NCI-H2227 (cell line): ENCODE data around the gene HOXB7.

Source experiments
- DNase-seq: peaks from one replicate; lab custom pipeline; 2025; ENCODE audit not compliant: unreplicated experiment; lab: John Stamatoyannopoulos, UW

The HOXB7 gene

GRCh38 chr17:48568499-48569239 is 42.1 kb downstream of the HOXB7 start:
- peak; percentile 54 for DNase-seq

GRCh38 chr17:48567646-48568354 is 43.0 kb downstream of the HOXB7 start:
- no peak for DNase-seq

DNA sequence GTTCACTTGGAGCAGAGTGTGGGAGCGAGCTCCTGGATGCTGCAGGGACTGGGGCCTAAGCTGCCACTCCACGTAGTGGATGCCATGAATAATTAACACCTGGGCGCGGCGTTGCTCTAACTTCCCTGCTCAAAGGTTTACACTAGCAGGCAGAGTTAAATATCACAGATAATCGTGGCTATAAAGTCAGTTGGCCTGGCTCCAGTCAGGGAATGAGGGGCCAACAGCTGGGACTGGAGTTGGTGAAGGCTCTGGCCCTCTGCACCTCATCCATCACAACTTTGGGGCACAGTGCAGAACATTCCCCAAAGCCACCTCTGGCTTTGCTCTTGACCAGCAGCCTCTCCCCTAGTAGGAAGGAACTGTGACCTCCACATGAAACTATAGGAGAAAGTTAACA is 43.6 kb downstream of the HOXB7 start:
- DNase-seq: no peak

DNA sequence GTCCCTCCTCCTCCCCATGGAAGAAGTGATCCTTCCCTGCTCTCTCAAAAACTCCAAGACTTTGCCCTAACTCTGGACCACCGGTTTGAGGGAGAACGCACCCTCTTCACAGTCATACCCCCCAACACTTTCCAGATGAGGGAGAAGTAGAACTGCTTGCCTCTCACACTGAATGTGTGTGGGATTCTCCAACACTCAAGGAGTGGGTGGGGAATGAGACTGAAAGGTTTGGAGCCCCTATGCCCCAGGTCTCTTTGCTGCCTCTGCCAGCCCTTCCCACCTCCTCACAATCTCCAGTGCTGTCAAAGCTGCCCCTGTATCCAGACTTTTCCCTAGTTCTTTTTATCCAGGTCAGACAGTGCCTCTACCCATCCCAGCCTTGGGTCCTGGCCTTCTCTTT is 44.1 kb downstream of the HOXB7 start:
- DNase-seq: no peak

DNA sequence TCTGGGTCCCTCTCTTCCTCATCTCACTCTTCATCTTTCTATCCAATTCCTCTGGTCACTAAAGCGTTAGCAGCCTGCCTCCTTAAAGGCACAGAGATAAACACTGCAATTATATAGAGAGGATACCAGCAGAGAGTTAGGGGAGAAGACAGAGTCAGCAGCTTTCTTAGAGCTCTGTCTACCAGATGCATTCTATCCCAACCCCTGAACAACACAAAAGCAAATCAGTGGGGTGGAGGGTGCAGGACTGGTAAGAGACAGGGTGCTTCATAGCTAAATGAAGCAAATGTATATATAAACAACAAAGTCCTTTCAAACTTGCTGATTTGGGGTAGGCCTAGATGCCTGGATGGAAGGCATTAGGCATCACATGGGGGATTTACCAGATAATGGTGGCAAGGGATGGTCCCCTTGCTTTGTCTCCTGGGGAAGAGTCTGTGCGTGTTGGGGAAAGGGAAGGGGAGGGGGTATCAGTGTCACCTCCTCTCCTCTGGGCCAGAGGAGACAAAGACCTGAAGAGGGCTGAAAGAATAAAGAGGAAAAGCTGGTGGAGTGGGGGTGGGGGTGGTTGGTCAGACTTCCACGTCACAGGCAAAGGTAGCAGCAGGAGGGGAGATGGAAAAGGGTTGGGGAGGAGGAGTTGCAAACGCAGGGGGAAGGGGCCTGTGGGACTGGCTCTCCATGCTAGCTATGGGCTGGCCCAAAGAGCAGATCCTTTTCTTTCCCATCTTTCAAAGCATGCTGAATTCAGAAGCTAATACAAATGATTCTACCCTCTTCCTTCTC is 44.7 kb downstream of the HOXB7 start:
- peak; percentile 26 for DNase-seq

- DNase-seq: no peak
Measured at GRCh38 chr17:48565022-48565554, 45.7 kb downstream of the HOXB7 start.

DNA sequence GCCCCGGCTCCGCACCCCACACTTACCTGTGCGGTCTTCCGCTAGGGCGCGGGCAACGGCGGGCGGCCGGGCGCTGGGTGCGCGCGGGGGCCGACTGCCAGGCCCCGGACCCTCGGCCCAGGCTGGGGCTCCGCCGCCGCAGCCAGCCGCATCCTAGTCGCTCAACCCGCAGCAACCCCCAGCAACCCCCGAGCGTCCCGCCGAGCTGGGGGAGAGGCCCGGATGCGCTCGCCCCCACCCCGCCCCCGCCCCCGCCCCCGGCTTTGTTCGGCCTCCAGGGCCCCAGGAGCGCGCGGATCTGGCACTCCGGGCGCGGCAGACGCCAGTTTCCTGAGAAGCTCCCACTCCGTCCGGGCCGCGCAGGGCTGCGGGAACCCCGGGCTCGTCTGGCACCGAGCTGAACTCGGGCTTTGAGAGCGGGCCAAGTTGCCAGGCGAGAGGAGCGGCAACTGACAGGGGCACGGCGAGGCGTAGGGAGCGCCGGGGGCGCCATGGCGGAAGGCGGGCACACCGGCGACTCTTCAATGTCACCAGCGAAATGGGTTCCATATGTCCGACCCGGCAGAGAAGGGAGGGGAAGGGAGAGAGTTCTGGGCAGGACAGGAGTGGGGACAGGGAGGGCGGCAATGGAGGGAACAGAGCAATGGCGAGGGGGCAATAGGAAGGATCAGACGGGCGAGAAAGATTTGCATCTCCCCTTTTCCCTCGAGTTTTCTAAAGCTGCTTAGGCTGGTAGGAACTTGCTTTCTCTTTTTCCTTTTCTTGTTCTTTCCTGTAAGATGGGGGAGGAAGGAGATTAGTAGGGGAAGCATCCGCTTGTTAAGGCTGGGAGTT is 46.4 kb downstream of the HOXB7 start:
- peak; percentile 53 for DNase-seq

DNA sequence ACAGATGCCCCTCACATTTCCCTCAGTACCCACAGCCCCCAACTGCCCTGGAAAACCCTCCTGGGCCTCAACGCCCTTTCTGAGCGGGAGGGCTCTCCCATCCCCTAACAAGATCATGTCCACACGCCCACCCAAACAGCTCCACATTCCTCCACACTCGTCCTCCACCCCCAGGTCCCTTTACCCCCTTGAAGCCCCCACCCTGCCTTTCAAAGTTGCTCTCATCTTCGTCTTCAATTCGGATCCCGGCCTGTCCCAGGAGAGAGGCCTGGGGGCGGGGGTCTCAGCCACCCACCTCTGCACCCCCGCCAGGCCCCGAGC is 47.0 kb downstream of the HOXB7 start:
- no peak for DNase-seq

- no peak for DNase-seq
Measured at GRCh38 chr17:48563385-48563838, 47.4 kb downstream of the HOXB7 start.

- no peak for DNase-seq
Measured at GRCh38 chr17:48562934-48563333, 47.9 kb downstream of the HOXB7 start.

GRCh38 chr17:48561884-48562810 is 48.7 kb downstream of the HOXB7 start:
- peak; percentile 25 for DNase-seq

DNA sequence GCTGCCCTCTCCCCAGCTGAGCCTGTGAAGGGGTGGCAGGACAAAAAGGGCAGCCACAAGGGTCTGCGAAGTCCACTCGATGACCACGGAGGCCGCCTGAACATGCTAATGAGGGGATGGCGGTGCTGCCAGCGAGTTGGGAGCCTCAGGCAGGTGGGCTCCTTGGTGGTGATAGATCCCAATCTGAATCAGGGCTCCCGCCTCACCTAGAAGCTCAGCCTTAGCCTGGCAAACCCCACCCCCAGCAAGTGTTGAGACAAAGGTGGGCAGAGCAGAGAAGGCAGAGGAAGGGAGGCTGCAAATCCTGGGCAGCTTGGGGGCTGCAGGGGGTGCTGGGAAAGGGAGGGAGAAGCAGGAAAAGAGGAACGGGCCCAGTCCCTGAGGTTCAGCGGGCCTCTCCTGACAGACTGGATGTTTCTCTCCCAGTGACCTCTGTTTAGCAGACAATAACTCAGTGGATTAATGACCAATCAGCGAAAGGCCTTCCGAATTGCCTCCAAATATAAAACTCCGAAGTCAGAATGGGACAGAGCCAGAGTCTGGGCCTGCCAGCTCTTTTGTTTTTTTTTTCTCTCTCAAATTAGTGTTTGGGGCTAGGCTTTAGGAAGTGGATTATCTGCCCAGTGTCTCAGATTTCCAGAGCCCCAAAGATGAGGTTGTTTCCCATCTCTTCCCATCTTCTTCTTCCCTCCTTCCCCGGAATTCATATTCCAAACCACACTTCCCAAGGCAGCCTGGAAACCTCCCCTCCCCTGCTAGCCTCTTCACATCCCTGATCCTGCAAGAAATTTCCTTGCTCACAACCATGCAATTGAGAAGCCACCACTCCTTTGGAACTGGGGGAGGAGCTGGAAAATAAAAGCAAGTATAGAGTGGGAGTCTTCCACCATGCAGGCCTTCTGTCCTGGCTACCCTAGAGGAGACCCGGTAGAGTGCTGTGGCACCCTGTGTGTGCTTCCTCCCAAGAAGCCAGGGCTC is 50.7 kb downstream of the HOXB7 start:
- DNase-seq: no peak

DNA sequence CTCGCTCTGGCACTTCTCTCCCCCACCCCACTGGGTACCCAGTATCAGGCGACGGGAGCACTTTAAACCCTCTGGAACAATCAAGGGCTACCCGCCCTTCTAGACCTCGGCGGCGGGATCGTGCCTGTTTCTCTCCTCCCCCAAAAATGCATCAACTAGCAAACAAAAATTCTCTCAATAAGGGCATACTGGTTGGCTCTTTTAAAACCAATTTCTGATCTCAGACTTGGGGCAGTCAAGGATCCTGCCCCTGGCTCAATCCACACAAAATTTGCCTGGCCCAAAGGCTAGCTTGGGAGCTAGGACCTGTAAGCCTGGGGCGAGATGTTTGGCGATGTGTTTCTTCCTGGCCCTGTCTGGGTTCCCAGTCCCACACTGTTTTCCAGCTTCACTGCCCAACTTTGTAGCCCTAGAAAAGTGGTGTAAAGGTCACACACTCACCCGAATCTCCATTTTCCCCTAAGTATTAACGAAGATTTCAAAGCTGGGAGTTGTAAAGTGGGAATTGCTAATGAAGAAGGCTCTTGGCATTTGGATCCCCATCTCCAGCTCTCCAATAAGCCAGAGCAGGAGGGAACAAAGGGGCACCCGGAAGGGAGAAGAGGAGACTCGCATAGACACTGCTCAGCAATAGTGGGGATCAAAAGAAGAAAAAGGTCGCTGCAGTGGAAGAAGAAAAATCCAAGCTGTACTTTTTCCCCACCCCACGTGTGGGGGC is 51.5 kb downstream of the HOXB7 start:
- no peak for DNase-seq

DNA sequence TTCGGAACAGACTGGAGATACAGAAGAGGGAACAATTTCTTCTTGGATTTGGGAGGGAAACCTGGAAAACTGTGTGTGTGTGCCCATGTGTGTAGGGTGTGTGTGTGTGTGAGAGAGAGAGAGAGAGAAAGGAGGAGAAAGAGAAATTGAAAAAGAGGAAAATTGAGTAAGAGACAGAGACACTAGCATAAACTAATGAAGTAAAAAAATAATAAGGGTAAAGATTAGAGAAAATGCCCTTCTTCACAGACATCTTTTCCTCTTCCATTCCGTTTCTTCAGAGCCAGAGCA is 52.0 kb downstream of the HOXB7 start:
- no peak for DNase-seq

- no peak for DNase-seq
Measured at GRCh38 chr17:48558057-48558830, 52.6 kb downstream of the HOXB7 start.
